ENCODE measurements around the gene NKAIN4.

NKAIN4 gene

GRCh38 chr20:63287697-63288580, 33.7 kb upstream of the NKAIN4 start:
- DNase-seq = no peak

- no peak for DNase-seq
Measured at GRCh38 chr20:63286781-63287696, 32.8 kb upstream of the NKAIN4 start.

- DNase-seq = no peak
Measured at GRCh38 chr20:63285636-63286615, 31.7 kb upstream of the NKAIN4 start.

GRCh38 chr20:63284981-63285524, 30.8 kb upstream of the NKAIN4 start:
- DNase-seq = no peak

- no peak for DNase-seq
Measured at GRCh38 chr20:63284544-63284949, 30.3 kb upstream of the NKAIN4 start.

GRCh38 chr20:63284083-63284440, 29.8 kb upstream of the NKAIN4 start:
- DNase-seq = no peak

GRCh38 chr20:63283397-63284082, 29.3 kb upstream of the NKAIN4 start:
- no peak for DNase-seq

- no peak for DNase-seq
Measured at GRCh38 chr20:63282946-63283345, 28.7 kb upstream of the NKAIN4 start.

- no peak for DNase-seq
Measured at GRCh38 chr20:63281742-63282665, 27.7 kb upstream of the NKAIN4 start.

- DNase-seq = no peak
Measured at GRCh38 chr20:63280929-63281545, 26.8 kb upstream of the NKAIN4 start.

GRCh38 chr20:63280371-63280770, 26.1 kb upstream of the NKAIN4 start:
- DNase-seq = no peak

GRCh38 chr20:63279931-63280330, 25.7 kb upstream of the NKAIN4 start:
- DNase-seq = no peak

GRCh38 chr20:63278661-63279060, 24.4 kb upstream of the NKAIN4 start:
- DNase-seq = no peak

- DNase-seq = no peak
Measured at GRCh38 chr20:63277466-63278272, 23.4 kb upstream of the NKAIN4 start.

- no peak for DNase-seq
Measured at GRCh38 chr20:63276956-63277355, 22.7 kb upstream of the NKAIN4 start.

GRCh38 chr20:63275825-63276224, 21.6 kb upstream of the NKAIN4 start:
- no peak for DNase-seq

- no peak for DNase-seq
Measured at GRCh38 chr20:63274381-63275228, 20.3 kb upstream of the NKAIN4 start.

Data from activated CD8-positive, alpha-beta memory T cell treated with anti-CD3 and anti-CD28 coated beads, Interleukin-2, amount 50 U/mL, for 4 hours (primary cell).